H1 (cell line): ENCODE results near the gene ATXN2. TPM values are rescaled to one million over a fixed set of nuclear protein-coding genes. Genes with fewer than 3 reads are reported as not detected.

ENCODE experiments used
- CTCF ChIA-PET: fragments of 300-600 bp; sonication (Branson Sonifier 250); formaldehyde crosslinking; loops from one replicate; lab custom pipeline; 2021; ENCODE audit not compliant: partially characterized antibody; lab: Charles Lee
- POLR2A ChIA-PET: fragments of 300-600 bp; sonication (Branson Sonifier 250); formaldehyde crosslinking; loops from one replicate; lab custom pipeline; 2021; ENCODE audit warnings: inconsistent platforms; ENCODE audit not compliant: partially characterized antibody; lab: Charles Lee
- DNase-seq, 2 experiments: peaks; one replicate each; pipeline versions ENCODE4 v3.0.0 to v3.0.0-alpha.2; 2010 to 2022; ENCODE audit warnings: low spot score in 2 of 2, low read depth in 1 of 2, mixed read lengths in 1 of 2
- FAIRE-seq: peaks from 2 replicates; lab custom pipeline; 2011; peaks lifted over from hg19 to GRCh38; lab: Jason Lieb, UNC
- H2AFZ ChIP-seq: 2 replicates; pipeline ENCODE4 v1.8.1; 2012; ENCODE audit warnings: low read length, inconsistent platforms
- H2AK5ac ChIP-seq: 2 replicates; pipeline ENCODE4 v1.6.1; 2013; ENCODE audit warnings: low read depth, low read length
- H2BK120ac ChIP-seq: replicated peaks from 2 replicates; pipeline ENCODE3; 2013; ENCODE audit warnings: low read depth, low read length, inconsistent platforms
- H2BK12ac ChIP-seq: 2 replicates; pipeline ENCODE4 v1.6.1; 2013; ENCODE audit warnings: low read depth, low read length
- H2BK15ac ChIP-seq: 2 replicates; pipeline ENCODE4 v1.6.1; 2013; ENCODE audit warnings: low read length
- H2BK20ac ChIP-seq: 2 replicates; pipeline ENCODE4 v1.6.1; 2013; ENCODE audit warnings: low read length
- H2BK5ac ChIP-seq: 2 replicates; pipeline ENCODE4 v1.6.1; 2013; ENCODE audit warnings: low read depth, low read length
- H3K14ac ChIP-seq: 2 replicates; pipeline ENCODE4 v1.6.1; 2013; ENCODE audit warnings: inconsistent platforms; ENCODE audit not compliant: insufficient read length
- H3K18ac ChIP-seq: 2 replicates; pipeline ENCODE4 v1.6.1; 2013; ENCODE audit warnings: low read length; ENCODE audit errors: extremely low read depth
- H3K23ac ChIP-seq: 2 replicates; pipeline ENCODE4 v1.6.1; 2013; ENCODE audit warnings: inconsistent platforms; ENCODE audit not compliant: insufficient read length
- H3K23me2 ChIP-seq: 2 replicates; pipeline ENCODE4 v1.6.1; 2013; ENCODE audit warnings: low read depth, low read length
- H3K27ac ChIP-seq: 2 replicates; pipeline ENCODE4 v1.6.1; 2011; ENCODE audit warnings: low read depth, low read length, inconsistent platforms
- H3K27me3 ChIP-seq, 4 experiments: replicated peaks in 1 of 4; 1 replicate in 1 of 4; 2 replicates in 3 of 4; pipeline versions ENCODE4 v1.6.1 to v1.8.1; 2011 to 2013; ENCODE audit warnings: low read length in 3 of 4, mild to moderate bottlenecking in 3 of 4, inconsistent platforms in 2 of 4, mixed read lengths in 2 of 4, moderate library complexity in 1 of 4; ENCODE audit not compliant: control insufficient read depth in 3 of 4, insufficient read depth in 3 of 4; ENCODE audit errors: extremely low read depth in 1 of 4
- H3K36me3 ChIP-seq, 4 experiments: 2 replicates each; pipeline versions ENCODE4 v1.6.1 to v1.8.1; 2011 to 2013; ENCODE audit warnings: mild to moderate bottlenecking in 4 of 4, low read length in 3 of 4, moderate library complexity in 2 of 4, control low read depth in 1 of 4, inconsistent platforms in 1 of 4; ENCODE audit not compliant: insufficient read depth in 4 of 4, control insufficient read depth in 2 of 4
- H3K4ac ChIP-seq: replicated peaks from 2 replicates; pipeline ENCODE3; 2013; ENCODE audit warnings: low read length, low read depth, mixed read lengths, inconsistent platforms; ENCODE audit not compliant: insufficient read length
- H3K4me1 ChIP-seq, 4 experiments: replicated peaks in 1 of 4; 1 replicate in 1 of 4; 2 replicates in 3 of 4; pipeline versions ENCODE4 v1.6.1 to v1.8.1; 2011 to 2013; ENCODE audit warnings: low read length in 3 of 4, inconsistent platforms in 2 of 4, mixed read lengths in 1 of 4; ENCODE audit not compliant: insufficient read depth in 4 of 4, control insufficient read depth in 3 of 4
- H3K4me2 ChIP-seq, 2 experiments: 2 replicates each; pipeline versions ENCODE4 v1.6.1 to v1.8.1; 2011 to 2013; ENCODE audit warnings: low read depth in 2 of 2, low read length in 2 of 2, control low read depth in 1 of 2, inconsistent platforms in 1 of 2, mild to moderate bottlenecking in 1 of 2; ENCODE audit not compliant: insufficient read depth in 1 of 2
- H3K4me3 ChIP-seq, 4 experiments: fragments of 200-600, 300-600 bp in 1 of 4; sonication (generic), shearing (Covaris generic), sonication (Bioruptor Twin) in 1 of 4; 2 replicates each; pipeline versions ENCODE4 v1.5.1 to v1.8.1; 2011 to 2016; ENCODE audit warnings: low read length in 4 of 4, low read depth in 3 of 4, control low read depth in 2 of 4, inconsistent platforms in 2 of 4, mild to moderate bottlenecking in 2 of 4, mixed read lengths in 1 of 4, moderate library complexity in 1 of 4; ENCODE audit not compliant: insufficient read depth in 2 of 4; ENCODE audit errors: extremely low read depth in 1 of 4
- H3K56ac ChIP-seq: replicated peaks from 2 replicates; pipeline ENCODE3; 2013; ENCODE audit warnings: low read depth, mild to moderate bottlenecking, mixed read lengths, low read length, inconsistent platforms; ENCODE audit not compliant: insufficient read length
- H3K79me1 ChIP-seq: 2 replicates; pipeline ENCODE4 v1.6.1; 2013; ENCODE audit warnings: low read depth, low read length, control low read depth
- H3K79me2 ChIP-seq, 2 experiments: 2 replicates each; pipeline versions ENCODE4 v1.6.1 to v1.8.1; 2012 to 2013; ENCODE audit warnings: low read length in 2 of 2, mild to moderate bottlenecking in 2 of 2, inconsistent platforms in 1 of 2; ENCODE audit not compliant: insufficient read depth in 2 of 2, control insufficient read depth in 1 of 2
- H3K9ac ChIP-seq, 4 experiments: replicated peaks in 1 of 4; 1 replicate in 1 of 4; 2 replicates in 3 of 4; pipeline versions ENCODE4 v1.6.1 to v1.8.1; 2011 to 2013; ENCODE audit warnings: low read depth in 3 of 4, low read length in 3 of 4, control low read depth in 2 of 4, mild to moderate bottlenecking in 2 of 4, moderate library complexity in 2 of 4, inconsistent platforms in 1 of 4; ENCODE audit errors: extremely low read depth in 1 of 4
- H3K9me3 ChIP-seq, 2 experiments: 2 replicates each; pipeline versions ENCODE4 v1.6.1 to v1.8.1; 2012 to 2013; ENCODE audit warnings: mild to moderate bottlenecking in 2 of 2, moderate library complexity in 2 of 2, control low read depth in 1 of 2, inconsistent platforms in 1 of 2, low read depth in 1 of 2, low read length in 1 of 2, mixed read lengths in 1 of 2; ENCODE audit not compliant: insufficient read depth in 2 of 2
- H4K20me1 ChIP-seq, 2 experiments: replicated peaks in 1 of 2; 2 replicates each; pipeline versions ENCODE3 to v1.8.1; 2011 to 2013; ENCODE audit warnings: inconsistent platforms in 2 of 2, low read length in 2 of 2, mild to moderate bottlenecking in 1 of 2; ENCODE audit not compliant: insufficient read depth in 2 of 2, control insufficient read depth in 1 of 2
- H4K5ac ChIP-seq: 2 replicates; pipeline ENCODE4 v1.6.1; 2013; ENCODE audit warnings: low read length, low read depth, mixed read lengths, inconsistent platforms; ENCODE audit not compliant: insufficient read length
- H4K8ac ChIP-seq: 2 replicates; pipeline ENCODE4 v1.8.0; 2013; ENCODE audit warnings: mild to moderate bottlenecking, moderate library complexity, low read length, inconsistent platforms; ENCODE audit not compliant: insufficient read depth; ENCODE audit errors: extremely low read depth
- H4K91ac ChIP-seq: replicated peaks from 2 replicates; pipeline ENCODE3; 2013; ENCODE audit warnings: low read length, mixed read lengths, inconsistent platforms; ENCODE audit not compliant: insufficient read length
- JUN ChIP-seq: IDR thresholded peaks from 2 replicates; pipeline ENCODE4 v1.6.1; 2011; ENCODE audit warnings: low read depth, mild to moderate bottlenecking, improper control_type of control experiment, low read length
- POLR2AphosphoS5 ChIP-seq: IDR thresholded peaks from 2 replicates; pipeline ENCODE4 v1.6.1; 2011; ENCODE audit warnings: low read depth, low read length
- WGBS, 2 experiments: shearing (Covaris generic) in 1 of 2; methylation state at CpG; one replicate each; pipeline versions ENCODE4 v1.1.6 to v1.1.7; 2013 to 2015; ENCODE audit warnings: low lambda C conversion rate in 2 of 2, mixed read lengths in 2 of 2, inconsistent platforms in 1 of 2, low coverage in 1 of 2, missing lambda C conversion rate in 1 of 2; ENCODE audit not compliant: insufficient replicate concordance in 2 of 2, insufficient coverage in 1 of 2, insufficient read length in 1 of 2; ENCODE audit errors: extremely low coverage in 1 of 2, missing lambda C conversion rate in 1 of 2; 5-methylcytosine and 5-hydroxymethylcytosine counted together
- polyA plus RNA-seq, 7 experiments: library from polyadenylated mRNA; depleted of rRNA in 3 of 7; stranded (reverse) in 5 of 7; unstranded in 2 of 7; fragments of >200 nt in 5 of 7; fragments of 200-250 nt in 2 of 7; gene quantifications; 1 replicate in 5 of 7; 2 replicates in 1 of 7; 4 replicates in 1 of 7; pipeline versions ENCODE4 v1.2.1 to v1.2.3, GENCODE V29; 2011 to 2013; ENCODE audit warnings: missing spikeins in 2 of 7, mixed read lengths in 2 of 7
- total RNA-seq: library from RNA; stranded (reverse); fragmentation: NEBNext Ultra II Directional; extraction: Animal tissue kit (Norgen Biotek cat#: 25700); gene quantifications from 2 replicates; pipeline ENCODE4 v1.2.1, GENCODE V29; 2021

Gene ATXN2
- total and polyA plus RNA-seq, 2 of the 8 experiments (the other 6 are each of a cell fraction or from before 2014, with no cell fraction given): 46.6 to 80.7 TPM

DNA sequence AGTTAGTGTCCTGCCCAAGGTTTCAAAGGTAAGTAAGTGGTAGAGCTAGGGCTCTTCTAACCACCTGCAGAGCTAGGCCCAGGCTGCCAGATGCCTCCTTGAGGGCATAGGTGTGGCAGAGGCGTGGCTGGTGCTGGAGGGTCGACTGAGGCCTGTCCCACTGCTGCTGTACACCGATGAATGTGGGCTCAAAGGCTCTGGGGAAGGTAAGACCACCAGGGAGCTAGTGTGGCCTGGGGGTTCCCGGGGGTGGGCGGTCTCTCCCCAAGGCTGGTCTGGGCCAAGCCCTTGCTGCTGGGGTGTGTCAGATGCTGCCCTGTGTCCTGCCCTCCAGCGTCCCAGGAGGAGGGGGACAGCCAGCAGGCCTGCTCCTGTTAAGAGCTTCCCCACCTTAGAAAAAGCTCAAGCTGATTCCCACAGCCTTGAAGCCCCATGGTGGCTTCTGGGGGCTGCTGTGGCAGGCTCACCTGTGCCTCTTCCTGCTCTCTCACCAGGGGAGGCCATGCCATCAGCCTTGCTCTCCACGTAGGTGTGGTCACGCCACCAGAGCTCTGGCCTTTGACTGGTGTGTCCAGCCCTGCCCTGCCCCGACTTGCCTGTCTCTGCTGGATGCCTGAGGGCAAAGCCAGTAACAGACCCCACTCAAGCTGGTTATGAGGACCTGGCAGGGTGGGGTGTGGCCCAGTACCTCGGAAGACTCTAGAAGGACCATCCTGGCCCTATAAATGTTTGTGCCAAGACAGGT, 156.6 kb downstream of the ATXN2 start:
- Histone ChIP-seq H4K20me1 (peaks cover 30 to 31% of the 10 kb centered on the region in 2 experiments), H3K9ac (no peak overlapping the region; a peak in 1 of 7 replicates), H3K56ac (no peak overlapping the region), H2BK12ac (no peak overlapping the region), H3K4me2 (no peak overlapping the region), H3K14ac (no peak overlapping the region), H3K79me1 (peaks cover 26% of the 10 kb centered on the region), H3K27me3 (no peaks in the 10 kb centered on the region), H2AK5ac (0 out of 2 replicates have a peak overlapping the region, but pooled peaks have one; percentile 30), H3K36me3 (peaks cover 4 to 14% (median 6%) of the 10 kb centered on the region in 4 experiments), H3K23me2 (no peaks in the 10 kb centered on the region), H3K23ac (no peak overlapping the region), H3K4me3 (no peak overlapping the region), H2BK20ac (no peak overlapping the region), H4K8ac (peak overlapping the region; percentile 73; the same call in 1 of the 2 replicates), H2BK5ac (no peak overlapping the region), H2AFZ (no peak overlapping the region), H4K5ac (no peak overlapping the region), H4K91ac (no peak overlapping the region), H2BK15ac (no peak overlapping the region), H3K9me3 (no peaks in the 10 kb centered on the region), H3K79me2 (peaks cover 0 to 44% of the 10 kb centered on the region in 2 experiments; a peak in 2 of 4 replicates), H3K4ac (no peak overlapping the region), H2BK120ac (no peak overlapping the region), H3K18ac (no peak overlapping the region), H3K27ac (no peak overlapping the region), H3K4me1 (peaks cover 0 to 29% (median 18%) of the 10 kb centered on the region in 4 experiments; a peak in 6 of 7 replicates)
- DNase-seq (no peak), FAIRE-seq (no peak)
- TF ChIP-seq POLR2AphosphoS5 (peak; percentile 28; the same call in 1 of the 2 replicates), JUN (no peak)
- POLR2A ChIA-PET: interaction anchor here (0.6 to 5.3 kb wide), 6 partner anchors 8 to 66 kb away, joined by 3 to 29 read pairs (median 14); no protein-coding TSS in a partner anchor
- CTCF ChIA-PET: interaction anchor here (0.6 to 31.7 kb wide), 8 partner anchors 8 to 1760 kb away, joined by 3 to 838 read pairs (median 6); partner anchors contain the start of gene SH2B3
- WGBS, 2 experiments: 91% methylated on average over 10 of the region's 10 CpGs; no CpG with 5 or more reads in 1 of the 2 experiments
